K562 (cell line): ENCODE measurements around the gene HAPLN2. TPM values are rescaled to one million over a fixed set of nuclear protein-coding genes. Genes with fewer than 3 reads are reported as not detected.

Source experiments
- ATAC-seq: fragments of 200-7000 bp; cut with Tn5 transposase; 3 replicates; pipeline ENCODE4 v1.9.1; 2020; ENCODE audit warnings: moderate library complexity
- BruUV-seq: library from RNA; stranded (reverse); fragments of 400-500 nt; replicated peaks from 2 replicates; lab custom pipeline; 2021; lab: Mats Ljungman, UMichigan
- CTCF ChIA-PET: fragments of 300-600 bp; formaldehyde crosslinking; extraction: SDS; loops from one replicate; lab custom pipeline; 2021; ENCODE audit warnings: low intra/inter-chr PET ratio; lab: Yijun Ruan, JAX
- POLR2A ChIA-PET: fragments of 300-600, 350-650 bp; sonication (Branson Sonifier 250); formaldehyde crosslinking; extraction: SDS; loops from one replicate; lab custom pipeline; 2021; ENCODE audit warnings: antibody characterized with exemption, inconsistent platforms; lab: Yijun Ruan, JAX
- DNase-seq, 4 experiments: peaks; one replicate each; pipeline versions ENCODE4 v3.0.0 to v3.0.0-alpha.2; 2011 to 2018; ENCODE audit warnings: low spot score in 3 of 4, mixed read lengths in 3 of 4; ENCODE audit errors: extremely low read depth in 1 of 4
- FAIRE-seq: peaks from 2 replicates; lab custom pipeline; 2011; peaks lifted over from hg19 to GRCh38; lab: Jason Lieb, UNC
- H2AFZ ChIP-seq: 2 replicates; pipeline ENCODE4 v1.6.0; 2011; ENCODE audit warnings: low read depth, low read length, control low read depth, inconsistent platforms
- H3K27ac ChIP-seq: fragments of 200-600 bp; 3 replicates; pipeline ENCODE4 v1.8.0; 2011; ENCODE audit warnings: low read depth, mild to moderate bottlenecking, control low read depth, inconsistent platforms, low read length, moderate library complexity, mixed read lengths; ENCODE audit errors: extremely low read depth
- H3K27me3 ChIP-seq, 2 experiments: fragments of 300-600 bp in 1 of 2; 2 replicates in 1 of 2; 3 replicates in 1 of 2; pipeline versions ENCODE4 v1.6.0 to v1.8.0; 2011; ENCODE audit warnings: inconsistent platforms in 2 of 2, low read length in 2 of 2, mild to moderate bottlenecking in 1 of 2, mixed read lengths in 1 of 2, moderate library complexity in 1 of 2; ENCODE audit not compliant: control insufficient read depth in 2 of 2, insufficient read depth in 2 of 2
- H3K36me3 ChIP-seq: fragments of 300-600 bp; 3 replicates; pipeline ENCODE4 v1.8.0; 2011; ENCODE audit warnings: mild to moderate bottlenecking, low read length, inconsistent platforms; ENCODE audit not compliant: control insufficient read depth, insufficient read depth
- H3K4me1 ChIP-seq, 2 experiments: fragments of 200-600 bp in 1 of 2; replicated peaks in 1 of 2; 2 replicates in 1 of 2; 3 replicates in 1 of 2; pipeline versions ENCODE4 v1.5.1 to v1.8.0; 2011; ENCODE audit warnings: inconsistent platforms in 2 of 2, low read length in 2 of 2, mild to moderate bottlenecking in 1 of 2, mixed read lengths in 1 of 2, moderate library complexity in 1 of 2; ENCODE audit not compliant: control insufficient read depth in 2 of 2, insufficient read depth in 2 of 2
- H3K4me2 ChIP-seq: 2 replicates; pipeline ENCODE4 v1.6.1; 2011; ENCODE audit warnings: low read length, control low read depth, inconsistent platforms, mixed read lengths; ENCODE audit not compliant: insufficient read depth
- H3K4me3 ChIP-seq: fragments of 200-600 bp; sonication (generic), shearing (Covaris generic); 2 replicates; pipeline ENCODE4 v1.5.1; 2016; ENCODE audit warnings: control low read depth, inconsistent platforms
- H3K79me2 ChIP-seq: fragments of 200-600 bp; 3 replicates; pipeline ENCODE4 v1.8.0; 2011; ENCODE audit warnings: low read length, inconsistent platforms; ENCODE audit not compliant: control insufficient read depth, insufficient read depth
- H3K9ac ChIP-seq, 2 experiments: 2 replicates each; pipeline versions ENCODE4 v1.6.0 to v1.6.1; 2011; ENCODE audit warnings: low read depth in 2 of 2, low read length in 2 of 2, control low read depth in 1 of 2, inconsistent platforms in 1 of 2, mild to moderate bottlenecking in 1 of 2, mixed read lengths in 1 of 2; ENCODE audit not compliant: insufficient read depth in 1 of 2
- H3K9me1 ChIP-seq: one replicate; pipeline ENCODE4 v1.6.0; 2011; ENCODE audit warnings: inconsistent platforms, mild to moderate bottlenecking, low read length, moderate library complexity; ENCODE audit not compliant: control insufficient read depth, insufficient read depth
- H3K9me3 ChIP-seq: replicated peaks from 2 replicates; pipeline ENCODE4 v1.5.1; 2011; ENCODE audit warnings: low read depth, low read length, inconsistent platforms; ENCODE audit not compliant: control insufficient read depth, insufficient read depth
- H4K20me1 ChIP-seq: replicated peaks from 2 replicates; pipeline ENCODE4 v1.6.1; 2011; ENCODE audit warnings: low read length, inconsistent platforms, mixed read lengths; ENCODE audit not compliant: control insufficient read depth, insufficient read depth
- CC2D1A ChIP-seq: fragments of 450-650 bp; IDR thresholded peaks from 2 replicates; pipeline ENCODE4 v1.6.1; 2017; ENCODE audit warnings: mild to moderate bottlenecking
- DEAF1 ChIP-seq: fragments of 450-650 bp; formaldehyde crosslinking; IDR thresholded peaks from 2 replicates; pipeline ENCODE4 v1.4.0; 2020; ENCODE audit warnings: mild to moderate bottlenecking, moderate library complexity
- E2F4 ChIP-seq: sonication (generic); formaldehyde crosslinking; IDR thresholded peaks from 2 replicates; pipeline ENCODE4 v1.8.0; 2022; ENCODE audit warnings: mild to moderate bottlenecking, low read depth, missing genetic modification reagents
- GATAD2A ChIP-seq: fragments of 450-650 bp; IDR thresholded peaks from 2 replicates; pipeline ENCODE4 v1.6.1; 2017
- HLTF ChIP-seq: fragments of 450-650 bp; IDR thresholded peaks from 2 replicates; pipeline ENCODE4 v1.6.1; 2016
- HNRNPL ChIP-seq: fragments of 200-400 bp; formaldehyde crosslinking; IDR thresholded peaks from 2 replicates; pipeline ENCODE4 v1.6.1; 2017; ENCODE audit warnings: low read depth, mild to moderate bottlenecking, low read length
- LARP7 ChIP-seq: fragments of 450-650 bp; IDR thresholded peaks from 2 replicates; pipeline ENCODE4 v1.6.1; 2016
- MAX ChIP-seq: sonication (generic); formaldehyde crosslinking; IDR thresholded peaks from 2 replicates; pipeline ENCODE4 v1.9.0; 2022; ENCODE audit warnings: mild to moderate bottlenecking, missing genetic modification reagents
- MBD2 ChIP-seq: sonication (generic); IDR thresholded peaks from 2 replicates; pipeline ENCODE4 v1.6.1; 2016; ENCODE audit warnings: low read depth, borderline replicate concordance
- MYNN ChIP-seq, 2 experiments: sonication (generic); formaldehyde crosslinking in 1 of 2; IDR thresholded peaks; 2 replicates each; pipeline versions ENCODE4 v1.5.0 to v1.6.1; 2016 to 2020; ENCODE audit warnings: antibody characterized with exemption in 1 of 2, missing genetic modification reagents in 1 of 2
- NKRF ChIP-seq: fragments of 450-650 bp; IDR thresholded peaks from 2 replicates; pipeline ENCODE4 v1.6.1; 2016; ENCODE audit warnings: borderline replicate concordance
- PCBP1 ChIP-seq: fragments of 200-400 bp; formaldehyde crosslinking; IDR thresholded peaks from 2 replicates; pipeline ENCODE4 v1.6.1; 2018; ENCODE audit warnings: mild to moderate bottlenecking, low read depth, low read length; ENCODE audit not compliant: poor library complexity, severe bottlenecking
- RB1 ChIP-seq: fragments of 450-650 bp; IDR thresholded peaks from 2 replicates; pipeline ENCODE4 v1.6.1; 2017; ENCODE audit warnings: low read depth, mild to moderate bottlenecking
- SAFB ChIP-seq: fragments of 200-400 bp; formaldehyde crosslinking; IDR thresholded peaks from 2 replicates; pipeline ENCODE4 v1.6.1; 2017; ENCODE audit warnings: low read depth, low read length, borderline replicate concordance
- STAG1 ChIP-seq: sonication (generic); formaldehyde crosslinking; IDR thresholded peaks from 2 replicates; pipeline ENCODE4 v1.5.0; 2020; ENCODE audit warnings: missing genetic modification reagents, borderline replicate concordance
- SUPT5H ChIP-seq: fragments of 450-650 bp; IDR thresholded peaks from 2 replicates; pipeline ENCODE4 v1.6.1; 2016
- ZFX ChIP-seq: sonication (generic); formaldehyde crosslinking; IDR thresholded peaks from 2 replicates; pipeline ENCODE4 v1.8.0; 2022; ENCODE audit warnings: mild to moderate bottlenecking, missing genetic modification reagents, moderate library complexity
- ZNF24 ChIP-seq: fragments of 450-650 bp; IDR thresholded peaks from 2 replicates; pipeline ENCODE4 v1.6.1; 2016
- WGBS: fragments of 100-300 bp; shearing (Covaris generic); methylation state at CpG from one replicate; pipeline ENCODE4 v1.1.6; 2016; ENCODE audit warnings: low coverage, mixed read lengths; ENCODE audit not compliant: insufficient coverage; ENCODE audit errors: missing lambda C conversion rate; 5-methylcytosine and 5-hydroxymethylcytosine counted together
- in situ Hi-C: fragments of 300-500 bp; cut with MboI; formaldehyde crosslinking; loops from 4 replicates; pipeline ENCODE4 v1.15.0; 2018; ENCODE audit warnings: inconsistent platforms, mixed read lengths
- intact Hi-C: fragments of 100-400 bp; cut with micrococcal nuclease; formaldehyde crosslinking; loops from 2 replicates; pipeline ENCODE4 v1.14.2; 2022
- polyA plus RNA-seq, 8 experiments: library from polyadenylated mRNA; depleted of rRNA in 4 of 8; stranded (reverse) in 5 of 8; unstranded in 3 of 8; fragments of >200 nt; fragmentation: Nextera tagmentation in 2 of 8; fragmentation: Illumina TruSeq in 1 of 8; extraction: Ambion mirVana in 2 of 8; extraction: Trizol in 1 of 8; gene quantifications; 2 replicates each; pipeline versions ENCODE4 v1.2.1 to v1.2.3, GENCODE V29; 2011 to 2014; ENCODE audit warnings: inconsistent platforms in 1 of 8, missing spikeins in 1 of 8
- total RNA-seq, 7 experiments: library from RNA; depleted of rRNA in 6 of 7; stranded (reverse); fragments of >200 nt in 6 of 7; fragmentation: Illumina TruSeq in 2 of 7; extraction: Trizol in 2 of 7; gene quantifications; 2 replicates each; pipeline versions ENCODE4 v1.2.1 to v1.2.3, GENCODE V29; 2011 to 2021; ENCODE audit warnings: low replicate concordance in 1 of 7

HAPLN2 gene
- total and polyA plus RNA-seq, 9 of the 15 experiments (the other 6 are each of a cell fraction or from before 2014, with no cell fraction given) = 0.14 to 5.2 (median 3.8) TPM; not detected in 4

GRCh38 chr1:156625436-156626078 is 6.3 kb downstream of the HAPLN2 start:
- BruUV-seq = TSS peak; percentile 69
- CTCF ChIA-PET = interaction anchor here (0.6 to 4.0 kb wide), 10 partner anchors 19 to 294 kb away, joined by 3 to 58 read pairs (median 4); partner anchors contain the start of genes CRABP2 and NES
- 0 out of 2 replicates have a peak, but pooled peaks have one; percentile 20 for TF ChIP-seq LARP7
- TF ChIP-seq CC2D1A = peak; percentile 50
- no peak for TF ChIP-seq ZNF24
- TF ChIP-seq NKRF = peak; percentile 41; the same call in 1 of the 2 replicates
- peak; percentile 62 for TF ChIP-seq RB1
- TF ChIP-seq HNRNPL = 0 out of 2 replicates have a peak, but pooled peaks have one; percentile 53
- TF ChIP-seq HLTF = peak; percentile 83; the same call in 1 of the 2 replicates
- TF ChIP-seq GATAD2A = peak; percentile 41; the same call in 1 of the 2 replicates
- TF ChIP-seq STAG1 = peak; percentile 41; the same call in 1 of the 2 replicates
- TF ChIP-seq MYNN (IDR thresholded peaks at IDR 0.05) = peak; percentile 46; the same call in 1 of the 2 replicates
- no peak for TF ChIP-seq MYNN (CRISPR knock-in tag; IDR thresholded peaks at IDR 0.05)
- peak; percentile 41; the same call in 1 of the 2 replicates for TF ChIP-seq MAX (CRISPR knock-in tag)
- peak; percentile 34; the same call in 1 of the 2 replicates for TF ChIP-seq SUPT5H
- peak; percentile 35 for TF ChIP-seq PCBP1
- 0 out of 2 replicates have a peak, but pooled peaks have one; percentile 6 for TF ChIP-seq E2F4
- TF ChIP-seq DEAF1 (CRISPR knock-in tag) = peak; percentile 43; the same call in 1 of the 2 replicates
- peak; percentile 47; the same call in 1 of the 2 replicates for TF ChIP-seq SAFB
- no peak for TF ChIP-seq MBD2
- peak; percentile 39; the same call in 1 of the 2 replicates for TF ChIP-seq ZFX (CRISPR knock-in tag)

More at GRCh38 chr1:156625436-156626078, 6.3 kb downstream of the HAPLN2 start:
- Histone ChIP-seq H3K9me1 (no peaks in the 10 kb centered on the region), H3K4me3 (peak overlapping the region; percentile 52), H4K20me1 (peaks cover 4% of the 10 kb centered on the region; the same call in 1 of the 2 replicates), H3K27ac (peak overlapping the region; percentile 69), H3K36me3 (no peaks in the 10 kb centered on the region), H3K4me1 (peaks cover 0 to 25% of the 10 kb centered on the region in 2 experiments; a peak in 4 of 5 replicates), H2AFZ (peak overlapping the region; percentile 98), H3K9ac (peak overlapping the region; percentile 75 to 96), H3K9me3 (no peaks in the 10 kb centered on the region), H3K4me2 (peak overlapping the region; percentile 85), H3K27me3 (no peaks in the 10 kb centered on the region; a peak in 2 of 5 replicates), H3K79me2 (no peaks in the 10 kb centered on the region)
- in situ Hi-C loops (no loop called here), intact Hi-C loops (loop anchor here (1.0 to 5.0 kb wide), 2 partner anchors 35 to 102 kb away; partner anchors contain the start of genes ISG20L2 and METTL25B)
- WGBS = under 1% methylated on average over 24 of the region's 45 CpGs
- POLR2A ChIA-PET = no interaction called here
- FAIRE-seq (no peak), DNase-seq (peak; percentile 51 to 82 (median 73)), ATAC-seq (peak; percentile 58)
